Heart left ventricle (tissue), 16 donors: Measurements from ENCODE around the gene QSOX1. TPM values are rescaled to one million over a fixed set of nuclear protein-coding genes. Genes with fewer than 3 reads are reported as not detected.

Experiments
- ATAC-seq, 4 donors: fragments of 200-7000 bp; cut with Tn5 transposase; one replicate each; pipeline ENCODE4 v1.9.1; 2020 to 2022; ENCODE audit warnings: moderate library complexity in 4 of 4, mild to moderate bottlenecking in 3 of 4, moderate number of reproducible peaks in 1 of 4
- DNase-seq, 5 donors: peaks; one replicate each; pipeline ENCODE4 v3.0.0-alpha.2; 2020
- H3K27ac ChIP-seq, 12 donors: fragments of 200-600 bp; sonication (generic) in 4 of 12; one replicate each; pipeline versions ENCODE4 v1.5.0 to v1.8.0; 2016 to 2022; ENCODE audit warnings: mild to moderate bottlenecking in 2 of 12
- H3K27me3 ChIP-seq, 9 donors: fragments of 200-600 bp; sonication (generic) in 2 of 9; one replicate each; pipeline versions ENCODE4 v1.5.1 to v1.8.0; 2016 to 2022; ENCODE audit warnings: mild to moderate bottlenecking in 3 of 9
- H3K36me3 ChIP-seq, 9 donors: fragments of 200-600 bp; sonication (generic) in 2 of 9; one replicate each; pipeline versions ENCODE4 v1.5.0 to v1.8.0; 2018 to 2022; ENCODE audit warnings: mild to moderate bottlenecking in 2 of 9
- H3K4me1 ChIP-seq, 12 donors: fragments of 200-600 bp; sonication (generic) in 4 of 12; one replicate each; pipeline versions ENCODE4 v1.5.0 to v1.8.0; 2016 to 2022; ENCODE audit warnings: mild to moderate bottlenecking in 3 of 12
- H3K4me3 ChIP-seq, 12 donors: fragments of 200-600 bp; sonication (generic) in 4 of 12; one replicate each; pipeline versions ENCODE4 v1.5.0 to v1.8.0; 2017 to 2022; ENCODE audit warnings: mild to moderate bottlenecking in 9 of 12, moderate library complexity in 4 of 12
- H3K9me3 ChIP-seq, 12 donors: fragments of 200-600 bp; sonication (generic) in 4 of 12; one replicate each; pipeline versions ENCODE4 v1.5.0 to v1.8.0; 2016 to 2022; ENCODE audit warnings: mild to moderate bottlenecking in 1 of 12
- CTCF ChIP-seq, 12 donors: fragments of 200-600 bp; sonication (generic) in 4 of 12; IDR thresholded peaks; one replicate each; pipeline versions ENCODE4 v1.5.0 to v1.8.0; 2018 to 2022; ENCODE audit warnings: antibody characterized with exemption in 12 of 12, mild to moderate bottlenecking in 5 of 12
- POLR2A ChIP-seq, 2 donors: fragments of 450-650 bp; IDR thresholded peaks; one replicate each; pipeline ENCODE4 v1.6.1; 2017; ENCODE audit warnings: antibody characterized with exemption in 2 of 2, mild to moderate bottlenecking in 2 of 2, moderate library complexity in 2 of 2
- WGBS, 4 donors: extraction: QIAGEN DNeasy Blood & Tissue Kit in 2 of 4; methylation state at CpG; one replicate each; pipeline versions ENCODE4 v1.1.5 to v1.1.7; 2013 to 2018; 5-methylcytosine and 5-hydroxymethylcytosine counted together
- intact Hi-C, 10 donors: fragments of 100-400 bp; cut with DNase I; formaldehyde crosslinking; loops; one replicate each; pipeline versions ENCODE4 v1.11.1 to v1.14.2; 2022
- polyA plus RNA-seq, 2 donors: library from polyadenylated mRNA; stranded (reverse); fragments of 200-250 nt; gene quantifications; one replicate each; pipeline ENCODE4 v1.2.3, GENCODE V29; 2013
- total RNA-seq, 9 donors: library from RNA; depleted of rRNA in 2 of 9; stranded (reverse); fragments of >200 nt in 2 of 9; fragmentation: NEBNext Ultra II Directional in 3 of 9; extraction: Animal tissue kit (Norgen Biotek cat#: 25700) in 3 of 9; gene quantifications; one replicate each; pipeline versions ENCODE4 v1.1.0 to v1.2.4, GENCODE V29; 2016 to 2023
- donor health status: ischemic (EF 13 %, LVEDD 7.1; RV severe dilation, severe dysfunction).
- donor health status: healthy with polysubstance abuse.
- donor health status: DM: no; HTN: yes; CAD: no.
- donor health status: DM: no; HTN: no; CAD: no.
- donor health status: ischemic (EF 25% LVEDD 6.9; RV normal size, moderate dysfunction).
- donor health status: ischemic (EF 25% LVEDD 5.7; RV mildly dilated, moderate dysfunction).
- donor health status: healthy.
- donor health status: DM: yes; HTN: yes; CAD: no.
- donor health status: ischemic (EF 35%, LVEDD 5.7; RV mildly dilated, moderate dysfunction).
- donor health status: nonischemic (EF 11% LVEDD 7.7; RV severe dilation, severe dysfunction).
- donor health status: DM: yes; HTN: yes; CAD: no.
- donor health status: PGD.
- donor health status: ischemic (EF 29% LVEDD 5.4; RV normal size, mild dysfunction).
- donor health status: nonischemic (EF 23%, LVEDD 6.1; RV moderate dilation, normal function).

The QSOX1 gene
- total and polyA plus RNA-seq, 11 donors, result 62.3 to 250 (median 122) TPM

GRCh38 chr1:180217006-180217405, 62.3 kb downstream of the QSOX1 start:
- H3K9me3 ChIP-seq, result no peaks in the 10 kb centered on the region
- no peak overlapping the region for H3K27ac ChIP-seq
- DNase-seq (no peak), ATAC-seq (no peak)
- no peaks in the 10 kb centered on the region for H3K4me1 ChIP-seq
- WGBS, 4 donors, result 66 to 83% (median 73%) methylated on average over 7 of the region's 7 CpGs
- TF ChIP-seq CTCF (IDR thresholded peaks at IDR 0.05), result no peak
- TF ChIP-seq POLR2A (IDR thresholded peaks at IDR 0.05), result no peak
- intact Hi-C loops, result no loop called here
- H3K4me3 ChIP-seq, result no peak overlapping the region
- no peaks in the 10 kb centered on the region for H3K36me3 ChIP-seq
- peaks cover 0 to 9% (median 0%) of the 10 kb centered on the region in 9 donors for H3K27me3 ChIP-seq

GRCh38 chr1:180218806-180219765, 64.4 kb downstream of the QSOX1 start:
- intact Hi-C loops, result no loop called here
- WGBS, 4 donors, result 76 to 85% (median 83%) methylated on average over 20 of the region's 20 CpGs

GRCh38 chr1:180219776-180220175, 65.1 kb downstream of the QSOX1 start:
- no peak overlapping the region for H3K27ac ChIP-seq
- H3K4me3 ChIP-seq, result no peak overlapping the region
- H3K27me3 ChIP-seq, result peaks cover 0 to 25% (median 5%) of the 10 kb centered on the region in 9 donors
- intact Hi-C loops, result no loop called here
- no peaks in the 10 kb centered on the region for H3K36me3 ChIP-seq
- WGBS, 4 donors, result 80 to 88% (median 86%) methylated on average over 10 to 11 of the region's 11 CpGs
- H3K4me1 ChIP-seq, result no peaks in the 10 kb centered on the region
- no peaks in the 10 kb centered on the region for H3K9me3 ChIP-seq
- ATAC-seq, result no peak
- DNase-seq, result no peak
- TF ChIP-seq CTCF (IDR thresholded peaks at IDR 0.05) (no peak), POLR2A (IDR thresholded peaks at IDR 0.05) (no peak)

More at GRCh38 chr1:180218806-180219765, 64.4 kb downstream of the QSOX1 start:
- no peak for TF ChIP-seq CTCF (IDR thresholded peaks at IDR 0.05)
- TF ChIP-seq POLR2A (IDR thresholded peaks at IDR 0.05), result no peak
- no peaks in the 10 kb centered on the region for H3K9me3 ChIP-seq
- no peak for DNase-seq
- no peaks in the 10 kb centered on the region for H3K4me1 ChIP-seq
- H3K36me3 ChIP-seq, result no peaks in the 10 kb centered on the region
- peak in 1 of 4 donors; percentile 14 for ATAC-seq
- peaks cover 0 to 18% (median 0%) of the 10 kb centered on the region in 9 donors for H3K27me3 ChIP-seq
- H3K4me3 ChIP-seq, result no peak overlapping the region
- H3K27ac ChIP-seq, result no peak overlapping the region

GRCh38 chr1:180221462-180221861, 66.8 kb downstream of the QSOX1 start:
- no peak for TF ChIP-seq CTCF (IDR thresholded peaks at IDR 0.05)
- no peak for TF ChIP-seq POLR2A (IDR thresholded peaks at IDR 0.05)
- no peak overlapping the region for H3K4me3 ChIP-seq
- no peaks in the 10 kb centered on the region for H3K36me3 ChIP-seq
- no peaks in the 10 kb centered on the region for H3K9me3 ChIP-seq
- intact Hi-C loops, result no loop called here
- H3K4me1 ChIP-seq, result no peaks in the 10 kb centered on the region
- H3K27ac ChIP-seq, result no peak overlapping the region
- no peak for DNase-seq
- ATAC-seq, result no peak
- H3K27me3 ChIP-seq, result peaks cover 0 to 41% (median 20%) of the 10 kb centered on the region in 9 donors
- WGBS, 4 donors, result 78 to 87% (median 82%) methylated on average over 6 of the region's 6 CpGs
